GM18858 (cell line): ENCODE data around the gene HS2ST1.
A peak's percentile ranks its signal among the peaks of the same experiment; 100 is the strongest.

Experiments
- ATAC-seq: cut with Tn5 transposase; IDR thresholded peaks from one replicate; pipeline ENCODE4 v1.9.1; 2021; ENCODE audit not compliant: unreplicated experiment

HS2ST1 gene

GRCh38 chr1:87132284-87132870, 217.9 kb downstream of the HS2ST1 start:
- no peak for ATAC-seq

GRCh38 chr1:87134061-87134460, 219.6 kb downstream of the HS2ST1 start:
- ATAC-seq, result no peak

DNA sequence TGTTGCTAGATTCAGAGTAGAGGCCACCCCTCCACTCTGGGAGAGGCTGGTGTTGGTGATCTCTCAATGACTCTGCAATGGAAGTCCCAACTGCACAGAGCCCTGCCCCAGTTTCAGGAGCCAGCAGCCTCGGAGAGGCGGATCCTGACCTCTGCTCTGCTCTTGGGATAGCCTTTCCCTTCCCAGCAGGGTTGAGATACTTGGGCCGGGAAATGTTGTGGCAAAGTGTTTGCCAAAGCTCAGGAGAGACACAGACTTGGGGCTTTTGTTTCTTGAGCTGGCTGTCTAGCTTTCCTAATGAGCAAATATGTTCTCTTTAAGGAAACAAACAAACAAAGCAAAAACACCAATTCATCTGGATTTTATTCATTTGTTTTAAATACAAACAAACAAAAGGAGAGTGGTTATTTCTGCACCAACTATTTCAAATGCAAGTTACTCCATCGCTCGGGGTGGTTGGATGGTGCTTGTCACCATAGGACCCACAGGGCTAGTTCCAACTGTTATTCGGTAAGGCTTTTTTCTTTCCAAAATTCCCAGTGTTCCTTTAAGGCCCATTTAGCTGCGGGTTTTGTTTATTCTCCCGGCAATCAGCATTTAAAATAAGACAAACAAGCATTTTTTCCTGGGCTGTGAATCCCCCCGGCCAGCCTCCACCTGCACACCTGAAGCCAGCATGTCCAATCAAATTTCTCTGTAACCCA, 220.3 kb downstream of the HS2ST1 start:
- ATAC-seq, result no peak

- no peak for ATAC-seq
Observed at GRCh38 chr1:87135329-87135712, 220.9 kb downstream of the HS2ST1 start.

GRCh38 chr1:87136607-87137341, 222.3 kb downstream of the HS2ST1 start:
- no peak for ATAC-seq

DNA sequence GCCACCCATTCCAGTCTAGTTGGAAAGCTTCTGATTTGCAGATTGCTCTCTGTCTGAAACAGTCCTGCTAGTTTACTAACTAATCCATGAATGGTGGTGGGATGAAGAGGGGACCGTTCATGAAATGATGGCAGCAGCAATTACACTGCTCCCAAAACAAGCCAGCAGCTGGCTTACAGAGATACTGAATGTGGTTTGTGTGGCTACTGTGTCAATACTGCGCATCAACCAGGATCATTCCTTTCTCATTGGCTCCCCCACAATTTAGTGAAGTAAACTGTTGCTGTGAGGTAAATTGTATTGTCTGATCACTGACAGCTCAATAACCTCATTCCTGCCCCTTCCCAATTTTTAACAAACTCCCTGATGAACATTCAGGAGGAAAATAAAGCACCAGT, 222.9 kb downstream of the HS2ST1 start:
- ATAC-seq, result no peak

DNA sequence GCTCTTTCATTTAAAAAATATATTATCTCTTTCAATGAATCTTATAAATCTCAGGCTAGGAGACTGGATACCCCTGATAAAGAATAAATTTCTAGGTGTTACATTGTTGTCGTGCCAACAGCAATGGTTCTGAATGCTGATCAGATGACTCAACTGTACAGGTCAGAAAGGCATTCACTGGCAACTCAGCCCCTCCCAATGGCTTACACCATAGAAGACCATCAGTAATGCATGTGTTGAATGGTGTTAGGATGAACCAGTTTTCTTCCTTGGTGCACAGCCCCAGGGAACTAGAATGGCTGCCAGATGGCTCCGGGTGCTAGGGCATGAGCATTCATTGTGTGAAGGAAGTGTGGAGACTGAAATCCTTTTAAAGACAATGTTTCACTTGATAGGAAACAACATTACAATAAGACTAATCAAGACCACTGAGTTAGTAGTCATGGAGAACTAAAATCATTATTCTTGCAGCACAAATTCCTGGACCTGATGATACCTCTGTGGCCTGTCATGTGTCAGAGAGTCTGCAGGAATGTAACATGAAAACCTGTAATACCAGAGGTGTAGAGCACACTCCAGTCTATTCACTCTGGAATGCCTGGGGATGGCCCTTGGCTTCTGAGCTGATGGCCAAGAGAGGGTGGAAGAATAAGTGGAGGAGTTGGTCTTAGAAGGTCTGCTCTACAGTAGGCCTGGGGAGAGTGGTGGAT, 226.6 kb downstream of the HS2ST1 start:
- no peak for ATAC-seq

GRCh38 chr1:87141556-87141955, 227.1 kb downstream of the HS2ST1 start:
- ATAC-seq, result no peak

- ATAC-seq, result no peak
Observed at GRCh38 chr1:87143413-87144135, 229.1 kb downstream of the HS2ST1 start.

DNA sequence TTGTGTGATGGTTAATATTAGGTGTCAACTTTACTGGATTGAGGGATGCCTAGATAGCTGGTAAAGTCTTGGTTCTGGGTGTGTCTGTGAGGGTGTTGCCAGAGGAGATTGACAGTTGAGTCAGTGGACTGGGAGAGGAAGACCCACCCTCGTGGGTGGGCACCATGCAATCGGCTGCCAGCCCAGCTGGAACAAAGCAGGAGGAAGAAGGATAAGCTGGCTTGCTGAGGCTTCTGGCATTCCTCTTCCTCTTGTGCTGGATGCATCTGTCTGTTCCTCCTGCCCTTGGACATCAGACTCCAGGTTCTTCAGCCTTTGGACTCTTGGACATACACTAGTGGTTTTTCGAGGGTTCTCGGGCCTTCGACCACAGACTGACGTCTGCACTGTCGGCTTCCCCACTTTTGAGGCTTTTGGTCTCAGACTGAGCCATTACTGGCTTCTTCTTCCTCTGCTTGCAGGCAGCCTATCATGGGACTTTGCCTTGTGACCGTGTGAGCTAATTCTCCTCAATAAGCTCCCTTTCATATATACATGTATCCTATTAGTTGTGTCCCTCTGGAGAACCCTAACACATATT, 230.0 kb downstream of the HS2ST1 start:
- no peak for ATAC-seq

- no peak for ATAC-seq
Observed at GRCh38 chr1:87144981-87145380, 230.5 kb downstream of the HS2ST1 start.

DNA sequence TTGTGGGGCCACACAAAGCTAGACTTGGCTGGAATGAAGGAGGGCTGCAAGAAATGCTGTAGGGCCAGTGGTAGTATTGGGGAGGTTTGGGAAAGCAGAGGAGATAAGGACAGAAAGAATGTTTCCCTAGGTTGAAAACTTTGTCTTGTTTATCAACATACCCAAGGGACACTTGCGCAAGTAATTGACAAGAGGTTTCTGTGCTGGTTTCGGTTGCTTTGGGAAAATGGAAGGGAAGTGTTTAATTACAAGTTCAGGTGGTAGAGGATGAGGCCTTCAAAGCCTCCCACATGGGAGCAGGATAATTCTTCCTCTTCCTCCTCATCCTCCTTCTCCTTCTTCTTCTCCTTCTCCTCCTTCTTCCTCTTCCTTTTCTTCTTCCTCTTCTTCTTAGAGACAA, 232.1 kb downstream of the HS2ST1 start:
- ATAC-seq, result no peak

- ATAC-seq, result no peak
Observed at GRCh38 chr1:87146986-87147385, 232.6 kb downstream of the HS2ST1 start.

- no peak for ATAC-seq
Observed at GRCh38 chr1:87147851-87148250, 233.4 kb downstream of the HS2ST1 start.

- ATAC-seq, result no peak
Observed at GRCh38 chr1:87148661-87149060, 234.2 kb downstream of the HS2ST1 start.

DNA sequence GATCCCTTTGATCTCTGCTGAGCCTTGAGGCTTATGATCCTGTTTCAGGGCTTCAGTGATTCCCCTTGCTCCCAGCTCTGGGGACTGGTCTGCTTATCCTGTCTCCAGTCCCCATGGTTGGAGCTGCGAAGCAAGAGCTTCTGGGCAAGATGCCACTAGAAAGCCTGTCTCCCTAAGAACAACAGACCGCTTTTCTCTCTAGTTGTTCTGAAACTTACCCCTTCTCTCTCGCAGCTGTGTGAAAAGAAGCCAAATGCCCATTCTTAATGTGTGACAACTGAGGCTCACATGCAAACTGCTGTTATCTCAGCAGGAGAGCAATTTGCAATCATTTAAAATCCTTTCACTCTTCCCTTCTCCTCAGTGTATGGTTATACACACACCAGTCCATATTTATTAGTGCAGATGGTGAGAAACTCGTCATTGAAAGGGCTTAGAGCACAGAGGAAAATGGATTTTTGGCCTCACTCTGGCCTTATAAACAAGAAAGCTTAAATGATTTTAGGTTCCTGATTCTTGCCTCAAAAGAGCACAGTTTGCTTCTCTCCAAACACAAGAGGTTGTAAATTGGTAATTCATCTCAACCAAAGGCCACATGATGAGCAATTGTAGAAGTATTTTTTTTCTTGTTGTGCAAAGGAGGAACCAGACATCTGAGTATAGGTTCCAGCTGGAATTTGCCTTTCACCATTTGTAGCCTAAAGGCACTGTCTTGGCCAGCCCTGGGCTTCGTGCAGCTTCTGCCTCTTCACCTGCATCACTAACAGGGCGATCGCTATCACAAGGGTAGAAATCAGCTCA, 235.0 kb downstream of the HS2ST1 start:
- ATAC-seq, result no peak

- no peak for ATAC-seq
Observed at GRCh38 chr1:87150143-87150542, 235.7 kb downstream of the HS2ST1 start.

DNA sequence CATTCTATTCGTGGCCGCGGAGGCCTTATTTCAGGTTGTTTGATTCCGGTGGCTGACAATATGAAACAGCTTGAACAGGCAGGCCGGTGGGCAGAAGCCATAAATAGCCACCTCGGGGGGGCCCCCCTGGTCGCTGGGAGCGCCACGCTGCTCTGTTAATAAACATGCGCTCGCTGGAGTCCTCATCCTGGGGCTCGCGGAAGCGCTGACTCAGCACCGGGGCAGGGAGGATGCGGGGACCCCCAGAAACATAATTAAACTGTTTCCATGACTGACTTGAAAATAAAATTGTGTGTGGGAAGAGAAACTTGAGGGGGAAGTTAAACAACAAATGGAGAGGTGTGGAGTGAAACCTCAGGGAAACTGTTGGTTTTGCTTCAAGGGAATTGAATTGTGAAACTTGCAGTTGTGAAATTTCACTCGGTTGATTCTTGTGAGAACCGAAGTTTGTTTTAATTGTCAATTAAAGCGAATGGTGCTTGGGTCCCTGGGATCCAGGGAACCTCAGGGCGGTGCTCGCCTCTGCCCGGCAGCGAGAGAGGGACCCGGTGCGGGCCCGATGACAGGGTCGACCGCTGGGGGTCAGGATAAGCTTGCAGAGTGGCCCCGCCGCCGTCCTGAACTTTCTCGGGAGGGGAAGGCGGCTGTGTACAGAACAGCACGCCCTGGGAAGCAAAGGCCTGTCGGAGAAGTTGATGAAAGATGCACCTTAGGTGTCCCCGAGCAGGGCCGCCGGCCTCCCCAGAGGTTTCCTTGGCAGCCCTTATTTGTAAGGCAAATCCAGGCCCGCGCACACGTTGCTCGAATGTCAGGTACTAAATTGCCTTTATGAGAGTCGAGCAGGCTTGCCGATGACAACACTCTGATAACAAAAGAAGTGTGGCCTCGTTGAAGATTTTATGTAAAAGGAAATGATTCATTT, 237.3 kb downstream of the HS2ST1 start:
- ATAC-seq, result peak; percentile 61

- ATAC-seq, result no peak
Observed at GRCh38 chr1:87154384-87154783, 239.9 kb downstream of the HS2ST1 start.
